ENCODE data around the gene LINC01488.

The LINC01488 gene

GRCh38 chr11:69463995-69464960 lies 17.2 kb upstream of the LINC01488 start:
- DNase-seq = no peak

GRCh38 chr11:69465236-69466000 lies 16.0 kb upstream of the LINC01488 start:
- DNase-seq = no peak

GRCh38 chr11:69466039-69466438 lies 15.4 kb upstream of the LINC01488 start:
- no peak for DNase-seq

- no peak for DNase-seq
Measured at GRCh38 chr11:69467196-69467595, 14.3 kb upstream of the LINC01488 start.

- DNase-seq = no peak
Measured at GRCh38 chr11:69467646-69468045, 13.8 kb upstream of the LINC01488 start.

- DNase-seq = no peak
Measured at GRCh38 chr11:69468221-69468620, 13.2 kb upstream of the LINC01488 start.

- DNase-seq = no peak
Measured at GRCh38 chr11:69468911-69469885, 12.3 kb upstream of the LINC01488 start.

GRCh38 chr11:69470301-69470700 lies 11.2 kb upstream of the LINC01488 start:
- no peak for DNase-seq

GRCh38 chr11:69470793-69471728 lies 10.4 kb upstream of the LINC01488 start:
- no peak for DNase-seq

- no peak for DNase-seq
Measured at GRCh38 chr11:69471729-69472540, 9.5 kb upstream of the LINC01488 start.

GRCh38 chr11:69472541-69473275 lies 8.8 kb upstream of the LINC01488 start:
- DNase-seq = no peak

- DNase-seq = no peak
Measured at GRCh38 chr11:69473276-69473845, 8.1 kb upstream of the LINC01488 start.

GRCh38 chr11:69474736-69475135 lies 6.7 kb upstream of the LINC01488 start:
- DNase-seq = no peak

- no peak for DNase-seq
Measured at GRCh38 chr11:69475141-69475865, 6.2 kb upstream of the LINC01488 start.

GRCh38 chr11:69475866-69476471 lies 5.5 kb upstream of the LINC01488 start:
- no peak for DNase-seq

GRCh38 chr11:69476509-69476961 lies 4.9 kb upstream of the LINC01488 start:
- no peak for DNase-seq

GRCh38 chr11:69477086-69477485 lies 4.4 kb upstream of the LINC01488 start:
- DNase-seq = no peak

GRCh38 chr11:69479591-69480271 lies 1.7 kb upstream of the LINC01488 start:
- no peak for DNase-seq
